ENCODE results near the gene PDZD2.

GRCh38 chr5:32029781-32030180 lies 390.9 kb downstream of the PDZD2 start:
- TF ChIP-seq POLR2A (IDR thresholded peaks at IDR 0.05): no peak
- TF ChIP-seq, protein P1, sequence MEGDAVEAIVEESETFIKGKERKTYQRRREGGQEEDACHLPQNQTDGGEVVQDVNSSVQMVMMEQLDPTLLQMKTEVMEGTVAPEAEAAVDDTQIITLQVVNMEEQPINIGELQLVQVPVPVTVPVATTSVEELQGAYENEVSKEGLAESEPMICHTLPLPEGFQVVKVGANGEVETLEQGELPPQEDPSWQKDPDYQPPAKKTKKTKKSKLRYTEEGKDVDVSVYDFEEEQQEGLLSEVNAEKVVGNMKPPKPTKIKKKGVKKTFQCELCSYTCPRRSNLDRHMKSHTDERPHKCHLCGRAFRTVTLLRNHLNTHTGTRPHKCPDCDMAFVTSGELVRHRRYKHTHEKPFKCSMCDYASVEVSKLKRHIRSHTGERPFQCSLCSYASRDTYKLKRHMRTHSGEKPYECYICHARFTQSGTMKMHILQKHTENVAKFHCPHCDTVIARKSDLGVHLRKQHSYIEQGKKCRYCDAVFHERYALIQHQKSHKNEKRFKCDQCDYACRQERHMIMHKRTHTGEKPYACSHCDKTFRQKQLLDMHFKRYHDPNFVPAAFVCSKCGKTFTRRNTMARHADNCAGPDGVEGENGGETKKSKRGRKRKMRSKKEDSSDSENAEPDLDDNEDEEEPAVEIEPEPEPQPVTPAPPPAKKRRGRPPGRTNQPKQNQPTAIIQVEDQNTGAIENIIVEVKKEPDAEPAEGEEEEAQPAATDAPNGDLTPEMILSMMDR (IDR thresholded peaks at IDR 0.05): no peak
